Endothelial cell of umbilical vein (primary cell): Measurements from ENCODE around the gene SLC37A1.

Experiments used
- CTCF ChIP-seq, 2 donors: IDR thresholded peaks; 1 replicate in 1 of 2; 2 replicates in 1 of 2; pipeline ENCODE4 v1.5.1; 2011; ENCODE audit warnings: low read length in 2 of 2, mild to moderate bottlenecking in 2 of 2, moderate library complexity in 2 of 2, control low read depth in 1 of 2, inconsistent platforms in 1 of 2, low read depth in 1 of 2; ENCODE audit not compliant: insufficient read depth in 1 of 2; ENCODE audit errors: extremely low read depth in 1 of 2
- EZH2 ChIP-seq: IDR thresholded peaks from 2 replicates; pipeline ENCODE4 v1.6.1; 2012; ENCODE audit warnings: borderline replicate concordance, low read depth, mild to moderate bottlenecking, moderate library complexity, low read length, inconsistent platforms; ENCODE audit not compliant: severe bottlenecking
- FOS ChIP-seq: IDR thresholded peaks from 2 replicates; pipeline ENCODE4 v1.6.1; 2011; ENCODE audit warnings: mild to moderate bottlenecking, low read length, moderate library complexity, borderline replicate concordance; ENCODE audit not compliant: insufficient read depth
- JUN ChIP-seq: IDR thresholded peaks from 2 replicates; pipeline ENCODE4 v1.6.1; 2011; ENCODE audit warnings: borderline replicate concordance, low read depth; ENCODE audit not compliant: insufficient read length, insufficient read depth
- MAX ChIP-seq: IDR thresholded peaks from 2 replicates; pipeline ENCODE4 v1.6.1; 2011; ENCODE audit not compliant: insufficient read depth, insufficient read length
- MYC ChIP-seq: IDR thresholded peaks from one replicate; pipeline ENCODE4 v1.6.1; 2011; ENCODE audit warnings: mild to moderate bottlenecking, low read depth, low read length
- POLR2A ChIP-seq: IDR thresholded peaks from 2 replicates; pipeline ENCODE4 v1.6.1; 2012; ENCODE audit warnings: low read depth, mild to moderate bottlenecking, control low read depth, low read length
- POLR2AphosphoS5 ChIP-seq: IDR thresholded peaks from 2 replicates; pipeline ENCODE4 v1.6.1; 2012; ENCODE audit warnings: low read depth, mild to moderate bottlenecking, control low read depth, low read length, moderate library complexity; ENCODE audit not compliant: insufficient read depth

- TF ChIP-seq CTCF (IDR thresholded peaks at IDR 0.05; ENCODE audit: extremely low read depth in 1 of 2, insufficient read depth in 1 of 2, low read depth in 1 of 2, low read length in 2 of 2) (no peak), POLR2AphosphoS5 (no peak), EZH2 (no peak), POLR2A (no peak), MYC (no peak), JUN (no peak), MAX (no peak), FOS (no peak)
Measured at GRCh38 chr21:42583477-42584295, 70.0 kb downstream of the SLC37A1 start.
